ENCODE data around the gene HOXB3. TPM values are rescaled to one million over a fixed set of nuclear protein-coding genes. Genes with fewer than 3 reads are reported as not detected.

The HOXB3 gene
- total RNA-seq, 4 donors from 2014 or later = 37.0 to 89.3 (median 65.4) TPM

GRCh38 chr17:48523010-48523409 lies 67.0 kb downstream of the HOXB3 start:
- no peak overlapping the region for H3K4me3 ChIP-seq
- no peaks in the 10 kb centered on the region for H3K9me3 ChIP-seq
- no peak for DNase-seq
- H3K4me1 ChIP-seq = peaks cover 0 to 6% (median 0%) of the 10 kb centered on the region in 4 donors
- TF ChIP-seq CTCF (IDR thresholded peaks at IDR 0.05) (no peak), POLR2A (IDR thresholded peaks at IDR 0.05) (no peak)
- no peaks in the 10 kb centered on the region for H3K36me3 ChIP-seq
- H3K27ac ChIP-seq = no peak overlapping the region
- no peaks in the 10 kb centered on the region for H3K27me3 ChIP-seq

GRCh38 chr17:48522031-48522653 lies 67.9 kb downstream of the HOXB3 start:
- H3K27me3 ChIP-seq = no peaks in the 10 kb centered on the region
- no peak for TF ChIP-seq CTCF (IDR thresholded peaks at IDR 0.05)
- no peak for TF ChIP-seq POLR2A (IDR thresholded peaks at IDR 0.05)
- no peak overlapping the region for H3K27ac ChIP-seq
- peaks cover 0 to 6% (median 0%) of the 10 kb centered on the region in 4 donors for H3K4me1 ChIP-seq
- no peaks in the 10 kb centered on the region for H3K36me3 ChIP-seq
- no peak overlapping the region for H3K4me3 ChIP-seq
- H3K9me3 ChIP-seq = no peaks in the 10 kb centered on the region
- no peak for DNase-seq

DNA sequence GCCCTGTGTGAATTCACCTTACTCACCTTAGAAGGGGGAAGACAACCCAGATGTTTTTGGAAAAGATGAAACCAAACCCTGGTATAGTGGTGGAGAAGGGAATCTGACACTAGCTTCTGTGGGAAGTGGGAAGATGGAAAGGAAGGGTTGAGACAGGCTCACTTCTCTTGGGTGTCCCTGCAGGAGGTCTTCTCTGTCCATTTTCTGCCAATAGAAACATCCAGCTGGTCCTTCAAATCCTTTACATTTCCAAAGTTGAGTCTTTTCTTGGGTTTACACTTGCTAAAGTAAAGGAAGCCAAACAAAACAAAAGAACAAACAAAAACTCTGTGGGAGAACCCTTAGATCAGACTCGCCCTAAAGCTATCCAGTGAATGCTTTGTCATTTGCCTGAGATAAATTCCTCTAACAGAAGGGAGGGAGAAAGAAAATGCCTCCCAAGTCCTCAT lies 69.4 kb downstream of the HOXB3 start:
- Histone ChIP-seq H3K27me3 (no peaks in the 10 kb centered on the region), H3K27ac (no peak overlapping the region), H3K9me3 (no peaks in the 10 kb centered on the region), H3K4me3 (no peak overlapping the region), H3K4me1 (no peaks in the 10 kb centered on the region), H3K36me3 (no peaks in the 10 kb centered on the region)
- DNase-seq = no peak
- TF ChIP-seq POLR2A (IDR thresholded peaks at IDR 0.05) (no peak), CTCF (IDR thresholded peaks at IDR 0.05) (no peak)

GRCh38 chr17:48519427-48519826 lies 70.6 kb downstream of the HOXB3 start:
- no peaks in the 10 kb centered on the region for H3K9me3 ChIP-seq
- no peaks in the 10 kb centered on the region for H3K27me3 ChIP-seq
- no peaks in the 10 kb centered on the region for H3K4me1 ChIP-seq
- no peak overlapping the region for H3K27ac ChIP-seq
- H3K36me3 ChIP-seq = no peaks in the 10 kb centered on the region
- H3K4me3 ChIP-seq = no peak overlapping the region
- DNase-seq = no peak
- TF ChIP-seq POLR2A (IDR thresholded peaks at IDR 0.05) (no peak), CTCF (IDR thresholded peaks at IDR 0.05) (no peak)

- Histone ChIP-seq H3K27ac (no peak overlapping the region), H3K9me3 (no peaks in the 10 kb centered on the region), H3K4me3 (no peak overlapping the region), H3K36me3 (no peaks in the 10 kb centered on the region), H3K4me1 (peaks cover 0 to 2% (median 0%) of the 10 kb centered on the region in 4 donors), H3K27me3 (no peaks in the 10 kb centered on the region)
- TF ChIP-seq CTCF (IDR thresholded peaks at IDR 0.05) (no peak), POLR2A (IDR thresholded peaks at IDR 0.05) (no peak)
- DNase-seq = no peak
Observed at GRCh38 chr17:48517478-48517877, 72.6 kb downstream of the HOXB3 start.

All from Peyer's patch (tissue), 4 donors.